Amygdala (tissue), 56 donors: ENCODE measurements around the gene MRPL39.
A peak's percentile ranks its signal among the peaks of the same experiment; 100 is the strongest.

Source experiments
- DNase-seq, 56 donors: peaks; one replicate each; lab custom pipeline; 2025; lab: John Stamatoyannopoulos, UW

MRPL39 gene

GRCh38 chr21:25571726-25572121 lies 35.6 kb downstream of the MRPL39 start:
- DNase-seq = no peak

DNA sequence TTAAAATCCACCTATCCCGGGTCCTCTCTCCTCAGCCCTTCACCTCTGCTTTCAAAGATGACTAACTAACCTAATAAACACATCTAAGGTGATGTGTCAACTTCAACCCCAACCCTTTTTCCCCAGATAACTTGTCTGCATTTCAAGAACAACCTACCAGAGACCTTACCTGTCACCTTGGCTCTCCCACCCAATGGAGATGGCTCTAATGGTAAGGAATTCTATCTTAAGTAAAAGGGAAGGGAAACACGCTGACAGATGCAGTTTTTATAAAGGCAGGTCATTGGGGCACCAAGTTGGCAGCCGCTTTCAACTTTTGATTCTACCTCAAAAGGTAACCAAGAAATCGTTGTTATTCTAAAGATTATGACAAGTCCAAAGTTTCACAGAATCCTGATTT lies 37.6 kb downstream of the MRPL39 start:
- no peak for DNase-seq

DNA sequence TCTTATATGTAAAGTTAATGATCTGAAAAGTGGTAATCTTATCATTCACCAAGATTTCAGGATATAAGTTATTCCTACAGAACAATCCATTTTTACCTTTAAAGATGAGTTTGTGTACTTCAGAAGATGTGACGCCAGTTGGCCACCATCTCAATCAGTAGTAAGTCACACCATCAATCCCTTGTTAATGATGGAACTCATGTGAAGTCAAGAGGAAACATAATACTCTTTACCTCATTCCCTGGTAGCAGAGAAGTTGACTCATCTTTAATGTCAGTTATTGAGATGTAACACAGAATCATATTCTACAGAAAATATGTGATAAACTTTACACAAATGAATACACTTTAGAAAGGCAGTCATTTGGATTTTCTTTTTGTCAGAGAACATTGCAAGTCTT lies 38.2 kb downstream of the MRPL39 start:
- no peak for DNase-seq

DNA sequence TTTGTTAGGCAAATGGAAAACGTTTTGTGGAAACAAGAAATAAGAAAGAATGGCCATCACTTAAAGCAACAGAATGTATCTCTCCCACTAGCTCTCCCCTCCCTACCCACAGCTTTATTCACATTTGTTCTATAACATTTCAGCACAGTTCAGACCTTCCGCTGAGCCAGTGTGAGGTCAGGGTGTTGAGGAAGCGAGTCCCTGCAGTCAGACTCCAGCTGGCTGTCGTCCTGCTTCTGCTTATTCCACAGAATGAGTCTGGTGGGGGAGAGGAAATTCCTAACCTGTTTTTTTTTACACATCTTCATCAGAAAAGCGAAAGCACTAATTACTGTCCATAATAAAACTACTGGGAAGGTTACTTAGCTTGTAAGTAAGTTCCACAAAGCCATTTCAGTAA lies 39.0 kb downstream of the MRPL39 start:
- no peak for DNase-seq

DNA sequence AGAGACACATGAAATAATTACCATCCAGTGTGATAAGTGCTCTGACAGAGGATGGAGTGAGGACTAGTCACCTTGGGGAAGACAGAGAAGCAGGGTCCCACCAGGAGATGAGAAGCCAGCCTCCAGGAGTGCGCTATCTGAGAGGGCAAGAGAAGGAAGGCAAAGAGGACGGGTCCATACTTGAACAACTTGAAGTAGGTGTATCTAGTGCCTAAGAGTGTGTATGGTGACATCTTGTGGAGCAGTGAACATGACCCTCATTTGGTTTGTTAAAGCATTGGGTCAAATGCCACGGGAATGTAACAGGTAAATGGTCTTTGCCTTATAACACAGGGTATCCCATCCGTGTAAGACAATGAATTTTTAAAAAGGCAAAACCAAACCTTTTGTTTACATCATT lies 39.8 kb downstream of the MRPL39 start:
- no peak for DNase-seq

DNA sequence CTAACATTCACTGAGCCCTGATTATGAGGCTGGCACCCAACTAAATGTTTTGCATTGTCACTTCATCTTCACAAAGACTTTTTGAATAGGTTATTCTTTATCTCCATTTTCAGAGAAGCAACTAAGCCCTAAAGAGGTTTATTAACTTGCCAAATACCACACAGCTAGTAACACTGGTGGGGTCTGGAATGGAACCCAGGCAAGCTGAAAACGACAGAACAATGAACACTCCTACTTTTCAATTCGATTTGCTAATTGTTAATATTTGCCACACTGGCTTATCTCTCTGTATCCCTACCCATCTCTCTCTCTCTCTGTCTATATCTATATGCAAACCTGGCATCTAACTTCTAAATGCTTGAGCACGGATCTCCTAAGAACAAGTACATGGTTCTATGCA lies 40.6 kb downstream of the MRPL39 start:
- DNase-seq = no peak

DNA sequence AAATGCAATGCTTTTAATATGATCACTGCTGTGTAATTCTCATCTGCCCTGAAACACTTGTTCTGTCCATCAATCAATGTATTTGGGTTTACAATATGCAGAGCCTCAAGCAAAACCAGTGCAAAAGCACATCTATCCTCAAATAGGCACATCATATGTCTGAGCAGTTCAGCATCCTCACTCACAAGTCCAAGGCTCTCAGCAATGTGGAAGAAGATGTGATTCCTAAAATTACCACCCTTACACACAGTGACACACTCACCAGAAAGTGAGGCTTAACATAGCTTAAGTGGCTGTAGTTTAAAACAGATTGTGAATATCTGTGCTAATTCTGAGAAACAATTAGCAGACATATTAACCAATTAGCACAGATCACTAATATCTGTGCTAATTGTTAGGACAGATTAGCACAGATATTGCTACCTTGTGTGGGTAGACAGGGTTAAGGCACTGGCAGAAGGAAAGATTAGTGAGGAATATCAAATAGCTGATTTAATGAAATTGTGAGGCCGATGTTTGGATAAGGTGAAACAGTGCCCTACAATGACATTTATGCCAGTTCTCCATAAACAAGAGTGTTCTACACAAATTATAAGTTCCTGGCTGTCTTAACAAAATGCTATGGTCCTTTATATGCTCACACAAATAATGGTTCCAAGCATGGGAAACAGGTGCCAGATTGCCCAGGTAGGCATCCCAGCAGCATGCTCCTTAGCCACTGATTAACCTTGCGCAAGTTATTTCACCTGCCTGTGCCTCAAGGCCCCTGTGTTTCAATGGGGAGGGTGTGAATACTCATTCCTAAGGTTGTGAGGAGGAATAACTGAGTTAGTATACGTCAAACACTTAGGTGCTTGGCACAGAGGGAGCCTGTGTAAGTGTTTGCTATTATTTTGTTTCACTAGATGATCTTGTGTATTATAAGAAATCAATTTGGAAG lies 41.7 kb downstream of the MRPL39 start:
- no peak for DNase-seq

DNA sequence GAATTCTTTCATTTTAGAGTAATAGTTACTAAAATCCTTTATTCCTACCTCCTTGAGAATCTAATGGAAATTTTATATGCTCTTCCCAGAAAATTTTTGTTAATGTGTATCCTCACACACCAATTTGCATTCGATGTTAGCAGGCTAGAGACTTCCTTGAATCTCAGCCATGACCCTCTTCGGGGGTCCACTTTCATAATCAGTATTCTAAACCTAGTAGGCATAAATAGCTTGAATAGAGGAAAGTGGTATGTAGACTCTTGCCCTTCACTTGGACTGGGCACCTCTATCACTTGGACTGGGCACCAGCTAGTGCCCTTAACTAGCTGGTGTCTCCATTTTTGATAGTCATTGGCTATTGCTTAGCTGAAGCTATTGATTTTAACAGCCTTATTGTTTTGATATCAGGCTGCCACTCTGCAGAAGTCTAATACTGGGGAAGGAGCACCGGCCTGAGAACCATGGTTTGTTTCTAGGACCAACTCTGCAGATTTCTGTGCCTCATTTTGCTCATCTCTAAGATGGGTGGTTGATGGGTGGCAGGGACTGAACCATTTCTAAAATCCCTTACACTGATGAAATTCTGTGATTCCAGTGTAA lies 42.8 kb downstream of the MRPL39 start:
- no peak for DNase-seq

DNA sequence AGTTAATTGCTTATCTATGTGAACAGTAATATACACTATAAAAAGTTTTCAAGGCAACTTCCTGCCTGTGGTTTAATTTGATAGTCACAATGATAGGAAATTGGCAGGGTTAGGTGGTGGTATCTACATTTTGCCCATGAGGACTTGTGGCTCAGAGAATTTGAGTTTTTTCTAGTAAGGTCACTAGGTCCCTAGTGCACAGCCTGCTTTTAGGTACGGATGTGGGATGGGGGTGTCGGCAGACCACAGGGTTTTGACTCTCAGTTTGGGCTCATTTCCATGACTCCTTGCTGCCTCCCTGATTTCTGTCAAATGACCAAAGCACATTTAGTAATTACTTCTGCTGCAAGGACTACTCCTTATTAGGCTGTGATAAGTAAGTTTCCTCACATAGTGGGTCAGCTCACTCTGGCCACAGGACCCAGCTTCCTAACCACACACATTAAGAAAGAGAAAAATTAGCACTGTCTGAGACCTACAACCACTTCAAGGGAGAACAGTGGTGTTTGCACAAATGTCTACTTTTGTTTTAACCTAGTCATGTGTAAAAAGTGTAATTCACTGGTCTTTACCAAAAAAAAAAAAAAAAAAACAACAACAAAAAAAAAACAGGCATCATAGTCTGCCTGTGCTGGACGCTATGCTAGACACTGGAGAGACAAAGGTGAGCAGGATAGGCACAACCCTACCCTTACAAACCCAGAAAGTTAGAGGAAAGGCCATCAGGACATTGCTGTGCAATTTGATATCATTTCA lies 43.7 kb downstream of the MRPL39 start:
- DNase-seq = no peak

GRCh38 chr21:25562660-25563059 lies 44.6 kb downstream of the MRPL39 start:
- DNase-seq = no peak

DNA sequence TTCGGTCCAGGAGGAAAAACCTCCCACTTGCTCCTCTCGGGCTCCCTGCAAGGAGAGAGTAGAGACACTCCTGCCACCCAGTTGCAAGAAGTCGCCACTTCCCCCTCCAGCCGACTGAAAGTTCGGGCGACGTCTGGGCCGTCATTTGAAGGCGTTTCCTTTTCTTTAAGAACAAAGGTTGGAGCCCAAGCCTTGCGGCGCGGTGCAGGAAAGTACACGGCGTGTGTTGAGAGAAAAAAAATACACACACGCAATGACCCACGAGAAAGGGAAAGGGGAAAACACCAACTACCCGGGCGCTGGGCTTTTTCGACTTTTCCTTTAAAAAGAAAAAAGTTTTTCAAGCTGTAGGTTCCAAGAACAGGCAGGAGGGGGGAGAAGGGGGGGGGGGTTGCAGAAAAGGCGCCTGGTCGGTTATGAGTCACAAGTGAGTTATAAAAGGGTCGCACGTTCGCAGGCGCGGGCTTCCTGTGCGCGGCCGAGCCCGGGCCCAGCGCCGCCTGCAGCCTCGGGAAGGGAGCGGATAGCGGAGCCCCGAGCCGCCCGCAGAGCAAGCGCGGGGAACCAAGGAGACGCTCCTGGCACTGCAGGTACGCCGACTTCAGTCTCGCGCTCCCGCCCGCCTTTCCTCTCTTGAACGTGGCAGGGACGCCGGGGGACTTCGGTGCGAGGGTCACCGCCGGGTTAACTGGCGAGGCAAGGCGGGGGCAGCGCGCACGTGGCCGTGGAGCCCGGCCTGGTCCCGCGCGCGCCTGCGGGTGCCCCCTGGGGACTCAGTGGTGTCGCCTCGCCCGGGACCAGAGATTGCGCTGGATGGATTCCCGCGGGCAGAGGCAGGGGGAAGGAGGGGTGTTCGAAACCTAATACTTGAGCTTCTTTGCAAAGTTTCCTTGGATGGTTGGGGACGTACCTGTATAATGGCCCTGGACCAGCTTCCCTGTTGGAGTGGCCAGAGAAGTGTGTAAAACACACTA lies 45.3 kb downstream of the MRPL39 start:
- peak in 7 of 56 donors; percentile 3 to 30 (median 15) for DNase-seq

DNA sequence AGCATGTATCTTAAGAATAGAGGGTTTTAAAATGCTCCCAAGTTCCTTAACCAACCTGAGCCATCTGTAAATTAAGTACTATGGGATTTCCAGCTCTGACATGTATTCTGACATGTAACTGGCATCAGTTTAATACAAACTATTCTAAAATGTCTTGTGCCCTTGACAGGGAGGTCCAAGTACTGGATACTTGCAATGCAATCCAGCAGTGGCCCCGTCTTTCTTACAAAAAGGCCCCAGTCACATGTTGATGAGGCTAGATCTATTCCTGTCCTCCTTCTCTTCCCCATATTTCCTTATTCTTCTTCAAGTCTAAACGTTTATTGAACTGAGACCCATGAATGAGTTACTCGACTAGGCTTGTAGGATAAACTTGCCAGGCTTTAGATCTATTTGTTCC lies 46.4 kb downstream of the MRPL39 start:
- DNase-seq = no peak

GRCh38 chr21:25560271-25560685 lies 47.0 kb downstream of the MRPL39 start:
- DNase-seq = no peak

DNA sequence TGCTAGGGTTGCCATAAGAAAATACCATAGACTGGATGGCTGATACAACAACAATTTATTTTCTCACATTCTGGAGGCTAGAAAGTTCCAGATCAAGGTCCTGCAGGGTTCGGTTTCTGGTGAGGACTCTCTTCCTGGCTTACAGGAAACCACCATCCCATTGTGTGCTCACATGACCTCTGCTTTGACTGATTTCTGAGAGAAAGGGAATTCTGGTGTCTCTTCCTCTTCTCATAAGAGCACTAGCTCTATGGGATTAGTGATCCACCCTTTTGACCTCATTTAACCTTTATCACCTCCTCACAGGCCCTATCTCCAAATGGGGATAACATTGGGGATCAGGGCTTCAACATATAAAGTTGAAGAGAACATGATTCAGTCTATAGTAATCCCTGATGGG lies 47.5 kb downstream of the MRPL39 start:
- DNase-seq = no peak

DNA sequence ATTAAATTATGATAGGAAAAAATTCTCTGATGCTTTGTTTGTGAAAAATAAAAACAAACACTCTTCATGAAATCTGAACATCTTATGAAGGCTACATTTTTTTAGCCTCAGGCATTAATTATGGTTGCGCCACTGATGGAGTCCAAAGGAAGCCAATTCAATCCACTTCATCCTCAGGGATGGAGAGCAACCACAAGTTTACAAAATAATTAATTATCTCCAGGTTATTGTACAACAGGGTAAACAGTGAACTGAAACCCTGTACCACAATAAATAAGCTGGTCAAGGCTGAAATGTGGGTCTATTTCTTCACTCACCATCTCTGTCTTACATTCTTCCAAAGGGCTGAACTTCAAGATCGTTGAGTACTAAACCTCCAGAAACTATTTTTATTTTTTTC lies 49.2 kb downstream of the MRPL39 start:
- no peak for DNase-seq

DNA sequence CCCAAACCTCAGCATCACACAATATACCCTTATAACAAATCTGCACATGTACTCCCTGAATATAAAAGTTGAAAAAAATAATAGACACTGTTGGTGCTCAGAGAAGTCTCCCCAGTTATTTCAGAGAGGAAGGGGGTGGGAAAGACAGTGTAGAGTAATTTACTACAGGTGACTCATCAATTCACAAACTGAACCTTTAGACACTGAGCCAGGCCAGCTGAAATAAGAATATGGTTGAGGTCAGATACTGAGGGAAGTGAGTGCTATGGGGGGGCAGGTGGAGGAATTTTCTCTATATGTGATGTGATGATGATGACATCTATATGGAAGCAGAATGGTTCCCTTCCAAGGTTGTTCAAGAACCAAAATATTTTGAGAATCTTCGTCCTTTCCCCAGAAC lies 50.1 kb downstream of the MRPL39 start:
- no peak for DNase-seq

- DNase-seq = no peak
Observed at GRCh38 chr21:25556091-25556490, 51.2 kb downstream of the MRPL39 start.

DNA sequence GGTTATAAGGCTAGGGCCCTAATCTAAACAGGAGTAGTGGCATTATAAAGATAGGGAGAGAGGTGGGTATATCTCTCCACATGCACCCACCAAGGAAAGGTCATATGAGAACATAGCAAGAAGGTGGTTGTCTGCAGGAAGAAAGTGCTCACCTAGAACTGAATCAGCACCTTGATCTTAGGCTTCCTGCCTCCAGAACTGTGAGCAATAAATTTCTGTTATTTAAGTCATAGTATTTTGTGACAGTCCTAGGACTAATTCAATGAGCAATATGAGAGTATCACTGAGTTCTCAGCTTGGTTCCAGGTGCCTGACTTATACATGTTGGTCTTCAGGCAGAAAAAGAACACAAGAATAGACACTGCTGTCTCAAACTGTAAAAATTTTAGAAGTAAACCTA lies 51.8 kb downstream of the MRPL39 start:
- no peak for DNase-seq

GRCh38 chr21:25552856-25553255 lies 54.4 kb downstream of the MRPL39 start:
- no peak for DNase-seq

DNA sequence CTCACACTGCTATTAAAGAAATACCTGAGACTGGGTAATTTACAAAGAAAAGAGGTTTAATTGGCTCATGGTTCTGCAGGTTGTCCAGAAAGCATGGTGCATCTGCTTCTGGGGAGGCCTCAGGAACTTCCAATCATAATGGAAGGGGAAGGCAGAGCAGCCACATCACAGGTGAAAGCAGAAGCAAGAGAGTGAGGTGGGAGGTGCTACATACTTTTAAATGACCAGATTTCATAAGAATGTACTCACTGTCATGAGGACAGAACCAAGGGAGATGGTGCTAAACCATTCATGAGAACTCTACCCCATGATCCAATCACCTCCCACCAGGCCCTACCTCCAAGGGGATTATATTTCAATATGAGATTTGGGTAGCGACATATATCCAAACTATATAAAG lies 55.7 kb downstream of the MRPL39 start:
- no peak for DNase-seq
